Lower leg skin (tissue), 4 donors: ENCODE results near the gene THEM5. TPM values are rescaled to one million over a fixed set of nuclear protein-coding genes. Genes with fewer than 3 reads are reported as not detected.

Experiments
- DNase-seq, 2 donors: peaks; one replicate each; pipeline ENCODE4 v3.0.0-alpha.2; 2019; ENCODE audit warnings: low spot score in 2 of 2
- H3K4me3 ChIP-seq: fragments of 200-600 bp; sonication (generic); 2 replicates; pipeline ENCODE4 v1.5.1; 2017; ENCODE audit warnings: mild to moderate bottlenecking, low read depth; ENCODE audit not compliant: poor library complexity, severe bottlenecking
- POLR2A ChIP-seq, 2 donors: fragments of 450-650 bp; IDR thresholded peaks; one replicate each; pipeline ENCODE4 v1.6.1; 2016 to 2017; ENCODE audit warnings: antibody characterized with exemption in 2 of 2, mild to moderate bottlenecking in 1 of 2, moderate library complexity in 1 of 2
- WGBS, 2 donors: methylation state at CpG; one replicate each; pipeline ENCODE4 v1.1.5; 2018; 5-methylcytosine and 5-hydroxymethylcytosine counted together
- intact Hi-C: fragments of 100-400 bp; cut with DNase I; formaldehyde crosslinking; loops from one replicate; pipeline ENCODE4 v1.15.0; 2023; ENCODE audit warnings: low total_unique reads
- total RNA-seq, 4 donors: library from RNA; depleted of rRNA; stranded (reverse); fragments of >200 nt; gene quantifications; one replicate each; pipeline ENCODE4 v1.1.0, GENCODE V29; 2016
- TF ChIP-seq, protein P1 (sequence below), 3 donors: fragments of 450-650 bp; IDR thresholded peaks; one replicate each; pipeline ENCODE4 v1.5.1; 2016; ENCODE audit warnings: antibody characterized with exemption in 3 of 3, mild to moderate bottlenecking in 3 of 3, moderate library complexity in 2 of 3

The THEM5 gene
- total RNA-seq, 4 donors from 2014 or later, result 74.4 to 115 (median 88.3) TPM

- DNase-seq, result no peak
- no peak overlapping the region for H3K4me3 ChIP-seq
- WGBS, 2 donors, result 94 to 96% methylated on average over 7 of the region's 7 CpGs
- TF ChIP-seq, protein P1, sequence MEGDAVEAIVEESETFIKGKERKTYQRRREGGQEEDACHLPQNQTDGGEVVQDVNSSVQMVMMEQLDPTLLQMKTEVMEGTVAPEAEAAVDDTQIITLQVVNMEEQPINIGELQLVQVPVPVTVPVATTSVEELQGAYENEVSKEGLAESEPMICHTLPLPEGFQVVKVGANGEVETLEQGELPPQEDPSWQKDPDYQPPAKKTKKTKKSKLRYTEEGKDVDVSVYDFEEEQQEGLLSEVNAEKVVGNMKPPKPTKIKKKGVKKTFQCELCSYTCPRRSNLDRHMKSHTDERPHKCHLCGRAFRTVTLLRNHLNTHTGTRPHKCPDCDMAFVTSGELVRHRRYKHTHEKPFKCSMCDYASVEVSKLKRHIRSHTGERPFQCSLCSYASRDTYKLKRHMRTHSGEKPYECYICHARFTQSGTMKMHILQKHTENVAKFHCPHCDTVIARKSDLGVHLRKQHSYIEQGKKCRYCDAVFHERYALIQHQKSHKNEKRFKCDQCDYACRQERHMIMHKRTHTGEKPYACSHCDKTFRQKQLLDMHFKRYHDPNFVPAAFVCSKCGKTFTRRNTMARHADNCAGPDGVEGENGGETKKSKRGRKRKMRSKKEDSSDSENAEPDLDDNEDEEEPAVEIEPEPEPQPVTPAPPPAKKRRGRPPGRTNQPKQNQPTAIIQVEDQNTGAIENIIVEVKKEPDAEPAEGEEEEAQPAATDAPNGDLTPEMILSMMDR (IDR thresholded peaks at IDR 0.05), result no peak
- no peak for TF ChIP-seq POLR2A (IDR thresholded peaks at IDR 0.05)
- intact Hi-C loops, result loop anchor here (10.0 kb wide), 1 partner anchor 301 kb away; no protein-coding TSS in a partner anchor
These were observed 17.9 kb downstream of the THEM5 start for GRCh38 chr1:151835596-151835995.

DNA sequence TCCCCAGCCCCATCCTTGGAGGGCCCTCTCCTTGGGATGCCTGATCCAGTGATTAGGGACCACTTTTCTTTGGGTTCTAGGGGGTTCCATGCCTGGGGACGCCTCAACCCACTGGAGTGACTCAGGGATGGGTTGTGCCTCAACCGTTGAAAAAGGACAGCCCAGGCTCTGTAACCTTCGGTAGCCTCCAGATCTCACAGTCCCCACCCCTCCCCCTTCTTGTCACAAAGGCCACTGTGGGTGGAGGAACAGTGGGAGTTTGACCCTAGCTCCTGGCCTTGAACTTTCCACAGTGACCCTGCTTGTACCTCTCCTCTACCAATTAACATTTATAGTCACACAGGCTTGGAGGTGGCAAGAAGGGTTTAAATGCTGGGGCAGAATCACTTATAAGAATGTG, 19.3 kb downstream of the THEM5 start:
- DNase-seq, result no peak
- TF ChIP-seq POLR2A (IDR thresholded peaks at IDR 0.05), result no peak
- TF ChIP-seq, protein P1 (IDR thresholded peaks at IDR 0.05), result no peak
- no peak overlapping the region for H3K4me3 ChIP-seq
- 74 to 84% methylated on average over 2 to 3 of the region's 3 CpGs for WGBS, 2 donors
- intact Hi-C loops, result loop anchor here (10.0 kb wide), 1 partner anchor 299 kb away; no protein-coding TSS in a partner anchor

- H3K4me3 ChIP-seq, result no peak overlapping the region
- DNase-seq, result no peak
- intact Hi-C loops, result loop anchor here (10.0 kb wide), 1 partner anchor 299 kb away; no protein-coding TSS in a partner anchor
- WGBS, 2 donors, result 73 to 82% methylated on average over 8 of the region's 8 CpGs
- no peak for TF ChIP-seq POLR2A (IDR thresholded peaks at IDR 0.05)
- TF ChIP-seq, protein P1 (IDR thresholded peaks at IDR 0.05), result no peak
These were observed 20.2 kb downstream of the THEM5 start for GRCh38 chr1:151833172-151833900.

DNA sequence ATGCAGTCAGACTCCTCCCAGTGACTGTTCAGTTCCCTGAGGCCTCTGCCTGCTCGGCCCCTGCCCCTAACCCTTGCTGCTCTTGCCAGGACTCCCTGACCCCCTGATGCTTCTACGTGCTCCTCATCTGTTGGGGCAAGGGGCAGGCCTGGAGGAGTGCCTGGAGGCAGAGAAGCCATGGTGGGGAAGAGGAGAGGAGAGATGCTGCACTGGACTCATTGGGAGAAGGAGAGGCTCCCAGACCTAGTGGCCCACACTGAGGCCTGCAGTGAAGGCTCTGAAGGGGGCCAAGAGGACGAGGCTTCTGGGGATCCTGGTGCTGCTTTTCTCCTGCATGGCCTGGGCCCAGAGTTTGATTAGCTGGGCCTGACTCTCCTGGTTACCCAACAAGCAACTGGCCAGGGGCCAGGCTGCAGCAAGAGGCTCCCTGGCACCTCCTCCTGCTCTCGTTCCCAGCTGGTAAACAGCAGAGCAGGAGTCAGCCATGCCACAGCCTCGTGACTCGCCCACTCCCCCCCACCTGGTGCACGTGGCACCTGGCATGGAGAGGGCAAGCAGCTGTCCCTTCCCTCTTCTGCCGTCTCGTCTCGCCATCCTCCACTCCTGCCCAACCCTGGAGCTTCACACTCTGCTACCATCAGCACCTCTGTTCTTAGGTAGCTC, 21.1 kb downstream of the THEM5 start:
- peak; percentile 73 to 94 for DNase-seq
- 32 to 36% methylated on average over 10 of the region's 10 CpGs for WGBS, 2 donors
- no peak overlapping the region for H3K4me3 ChIP-seq
- intact Hi-C loops, result loop anchor here (10.0 kb wide), 1 partner anchor 298 kb away; no protein-coding TSS in a partner anchor
- TF ChIP-seq POLR2A (IDR thresholded peaks at IDR 0.05), result no peak
- TF ChIP-seq, protein P1 (IDR thresholded peaks at IDR 0.05), result no peak

DNA sequence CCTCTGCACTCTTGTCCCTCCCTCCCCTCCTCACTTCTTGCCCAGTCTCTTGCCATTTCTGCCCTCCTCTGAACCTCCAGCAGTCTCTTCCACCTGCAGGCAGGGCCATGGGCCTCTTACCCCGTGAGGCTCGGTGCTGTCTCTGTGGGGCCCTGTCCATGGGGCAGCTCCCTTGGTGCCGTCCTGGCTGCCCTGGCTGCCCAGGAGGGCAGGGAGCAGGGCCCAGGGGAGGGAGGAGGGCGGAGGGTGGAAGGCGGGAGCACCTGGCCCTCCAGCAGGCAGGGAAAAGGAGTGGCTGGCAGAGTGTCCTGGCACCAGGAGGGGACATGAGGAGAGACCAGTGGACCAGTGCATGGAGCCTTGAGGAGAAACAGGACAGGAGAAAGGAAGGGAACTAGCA, 21.9 kb downstream of the THEM5 start, which contains the start of gene RORC:
Gene RORC (minus strand): TSS at position 198 of the 400 bp plus-strand sequence. CDS start 38 bp downstream, at position 160.
- TF ChIP-seq, protein P1 (IDR thresholded peaks at IDR 0.05), result no peak
- no peak for TF ChIP-seq POLR2A (IDR thresholded peaks at IDR 0.05)
- intact Hi-C loops, result loop anchor here (10.0 kb wide), 1 partner anchor 297 kb away; no protein-coding TSS in a partner anchor
- peak within 1 kb of the TSS; percentile 22 for H3K4me3 ChIP-seq
- WGBS, 2 donors, result 47 to 48% methylated on average over 5 of the region's 5 CpGs
- no peak for DNase-seq
